Stromal cell of bone marrow (primary cell): ENCODE results near the gene ESPL1.

Experiments used
- DNase-seq: peaks from one replicate; pipeline ENCODE4 v3.0.0-alpha.2; 2012; ENCODE audit warnings: low read depth

ESPL1 gene

GRCh38 chr12:53267999-53268629 lies at the start of gene ESPL1:
ESPL1 (plus strand) TSS chr12:53268299; CDS start chr12:53268767, 468 bp downstream.
- DNase-seq = no peak

DNA sequence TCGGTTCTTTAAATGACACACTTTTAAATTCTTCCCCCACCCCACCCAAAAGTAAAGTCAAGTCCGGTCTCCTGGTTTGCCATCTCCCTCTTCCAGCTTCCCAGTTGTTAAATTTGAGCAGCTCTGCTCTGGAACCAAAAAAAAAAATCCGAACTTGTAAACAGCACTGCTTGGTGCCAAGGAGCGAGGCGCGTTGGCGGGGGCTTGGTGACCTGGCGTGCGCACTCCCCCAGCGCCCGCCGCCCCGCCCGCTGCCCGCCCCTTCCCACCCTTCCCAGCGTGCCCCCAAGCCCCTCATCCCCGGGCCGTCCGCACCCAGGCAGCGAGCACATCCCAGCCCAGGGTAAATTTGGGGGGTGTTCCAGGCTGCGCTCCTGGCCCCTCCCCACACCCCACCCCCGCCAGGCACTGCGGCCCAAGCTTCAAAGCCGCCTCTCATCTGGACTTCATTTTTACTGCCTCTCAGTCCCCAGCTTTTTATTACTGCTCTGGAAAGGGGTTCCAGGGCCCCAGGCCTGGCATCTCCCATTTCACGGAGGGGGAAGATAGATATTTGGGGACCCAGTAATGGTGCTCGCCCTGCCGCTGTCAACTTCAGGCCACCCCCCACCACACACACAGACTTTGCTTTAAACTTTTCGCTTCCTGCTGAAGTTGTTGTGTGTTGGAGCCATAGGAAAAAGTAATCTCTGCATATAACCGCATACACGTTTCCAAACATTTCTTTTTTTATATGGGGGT lies 49.4 kb upstream of the ESPL1 start:
- DNase-seq = no peak

DNA sequence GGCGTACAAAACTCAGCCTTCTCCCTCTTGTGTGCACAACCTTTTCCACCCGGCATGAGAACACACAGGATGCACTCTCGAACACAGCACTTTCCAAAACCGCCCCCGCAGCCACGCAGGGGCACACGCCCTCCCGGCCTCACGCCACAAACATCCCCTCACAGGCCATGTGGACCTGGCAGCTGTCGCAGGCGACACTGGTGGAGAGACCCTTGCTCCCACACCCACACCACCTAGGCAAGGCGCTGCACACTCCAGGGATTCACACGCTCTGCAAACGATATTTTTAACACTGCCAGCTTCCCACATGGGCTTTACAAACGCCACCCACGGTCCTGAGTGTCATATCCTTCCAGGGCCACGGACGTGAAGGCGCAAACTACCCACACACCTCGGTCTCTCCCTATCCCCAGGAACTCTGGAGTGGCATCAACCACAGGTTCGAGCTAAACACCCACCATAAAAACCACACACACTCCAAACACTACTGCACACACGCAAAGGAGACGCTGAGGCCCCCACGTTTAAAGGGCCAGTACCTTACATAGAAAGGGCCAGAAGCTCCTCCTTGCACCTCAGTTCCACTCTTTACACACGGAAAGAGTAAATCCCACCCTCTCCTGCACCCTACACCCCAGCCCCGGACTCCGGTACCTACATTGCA lies 48.7 kb upstream of the ESPL1 start:
- DNase-seq = no peak

DNA sequence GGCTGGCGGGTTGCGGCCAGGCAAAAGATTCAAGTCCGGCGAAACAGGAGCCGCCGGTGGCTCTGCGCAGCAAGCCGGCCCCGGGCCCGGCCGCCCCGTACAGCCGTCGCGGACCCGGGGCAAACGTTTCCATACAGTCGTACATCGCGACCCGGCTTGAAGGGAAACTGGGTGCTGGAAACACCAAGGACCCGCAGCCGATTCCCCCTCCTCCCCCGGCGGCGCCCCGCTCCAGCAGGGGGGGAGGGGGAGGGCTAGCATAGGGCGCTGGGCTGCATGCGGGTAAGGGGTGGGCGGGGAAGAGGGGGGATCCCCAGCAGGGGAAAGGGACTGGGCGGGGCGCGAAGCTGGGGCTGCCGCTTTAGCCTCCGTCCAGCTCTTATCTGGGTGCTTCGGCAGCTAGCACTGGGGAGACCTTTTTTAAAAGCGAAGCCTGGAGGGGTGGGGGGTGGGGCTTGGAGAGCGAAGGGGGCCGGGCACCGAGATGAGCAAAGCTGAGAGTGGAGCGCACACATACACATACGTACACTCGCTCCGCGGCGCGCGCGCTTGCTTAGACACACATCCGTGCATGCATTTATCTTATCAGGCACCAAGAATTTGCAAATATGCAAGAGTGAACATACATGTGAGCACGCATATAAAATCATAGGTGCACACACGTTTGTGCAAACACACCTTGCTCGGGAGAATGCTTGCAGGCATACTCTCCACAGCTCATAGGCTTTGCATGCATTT lies 48.0 kb upstream of the ESPL1 start:
- DNase-seq = peak; percentile 59

DNA sequence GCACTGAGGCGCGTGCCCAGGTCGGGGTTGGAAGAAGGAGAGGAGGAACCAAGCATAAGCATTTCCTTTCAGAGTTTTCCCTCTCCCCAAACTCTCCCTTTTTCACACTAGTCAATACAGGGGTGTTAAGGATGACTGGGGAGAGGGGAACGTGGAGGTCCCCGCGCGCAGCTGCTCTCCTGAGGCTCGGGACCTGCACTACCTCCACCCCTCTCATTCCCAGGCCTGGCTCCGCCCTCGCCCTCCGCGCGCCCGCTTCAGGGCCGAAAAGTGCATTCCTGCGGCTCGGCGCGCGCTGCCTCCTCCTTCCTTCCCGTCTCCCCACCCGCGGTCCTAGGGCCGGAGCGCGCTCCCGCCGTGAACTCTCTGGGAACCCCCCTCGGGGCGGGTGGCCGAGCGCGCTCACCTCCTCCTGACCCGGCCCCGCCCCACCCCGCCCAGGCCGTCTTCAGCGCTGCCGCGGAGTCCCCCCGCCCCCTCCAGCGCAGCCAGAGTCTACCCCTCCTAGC lies 47.4 kb upstream of the ESPL1 start:
- peak; percentile 88 for DNase-seq

DNA sequence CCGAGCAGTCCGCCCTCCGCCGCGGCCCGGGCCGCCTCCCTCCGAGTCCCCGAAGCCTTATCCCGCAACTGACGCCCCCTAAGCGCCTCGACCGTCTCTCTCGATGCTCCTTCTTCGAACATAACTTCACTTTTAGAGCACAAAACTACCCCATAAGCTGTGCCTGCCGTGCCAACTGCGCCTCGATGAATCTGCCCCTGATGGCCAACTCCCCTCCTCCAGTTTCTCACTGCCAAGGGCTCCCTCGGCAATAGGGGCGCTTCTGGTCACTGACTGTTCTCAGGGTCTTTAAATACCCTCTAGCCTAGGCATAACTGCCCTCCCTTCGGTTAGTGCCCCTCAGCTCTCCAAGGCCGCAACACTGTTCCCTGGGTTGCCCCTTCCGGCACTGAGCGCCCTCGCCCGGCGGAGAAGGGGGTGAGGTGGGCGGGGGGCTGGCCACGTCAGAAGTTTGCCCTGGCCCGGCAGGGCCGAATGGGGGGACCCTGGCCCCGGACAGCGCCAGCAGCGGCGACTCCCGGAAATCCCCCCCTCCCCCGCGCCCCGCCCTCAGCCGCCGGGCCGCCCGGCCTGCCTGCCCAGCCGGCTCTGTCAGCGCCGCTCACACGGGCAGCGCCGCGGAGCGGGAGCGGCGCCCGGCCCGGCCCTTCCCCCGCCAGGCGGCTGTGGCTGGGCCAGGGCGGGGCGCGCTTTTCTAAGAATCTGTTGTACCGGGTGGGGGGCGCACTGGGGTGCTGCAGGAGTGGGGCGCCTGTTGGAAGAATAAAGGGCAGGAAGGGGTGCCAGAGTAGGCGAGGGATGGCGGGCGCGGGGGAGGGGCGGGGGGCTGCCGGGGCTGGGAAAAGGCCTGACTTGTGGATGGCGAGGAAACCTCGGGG lies 46.7 kb upstream of the ESPL1 start:
- no peak for DNase-seq

DNA sequence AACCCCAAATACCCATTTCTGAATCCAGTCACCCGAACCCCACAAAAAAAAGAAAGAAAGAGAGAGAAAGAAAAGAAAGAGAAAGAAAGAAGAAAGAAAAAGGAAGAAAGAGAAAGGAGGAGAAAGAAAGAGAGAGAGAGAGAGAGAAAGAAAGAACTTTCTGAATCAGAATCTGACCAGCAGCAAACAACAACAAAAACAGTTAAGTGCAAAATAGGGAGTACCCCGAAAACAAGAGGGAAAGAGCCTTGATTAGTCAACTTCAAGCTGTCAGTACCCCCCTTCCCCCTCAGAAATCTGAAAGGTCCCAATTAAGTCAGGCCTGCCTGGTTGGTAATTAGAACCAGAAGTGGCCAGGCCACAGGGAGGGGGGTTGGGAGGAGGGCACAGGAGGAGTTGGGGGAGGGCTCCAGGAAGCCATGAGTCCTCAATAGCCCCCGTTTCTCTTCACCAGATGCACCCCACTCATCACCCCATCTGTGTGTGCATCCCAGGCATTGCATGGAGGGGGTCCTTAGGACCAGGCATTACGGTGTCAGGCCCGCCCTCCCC lies 45.9 kb upstream of the ESPL1 start:
- no peak for DNase-seq

- DNase-seq = no peak
Measured at GRCh38 chr12:53222806-53223261, 45.3 kb upstream of the ESPL1 start.

DNA sequence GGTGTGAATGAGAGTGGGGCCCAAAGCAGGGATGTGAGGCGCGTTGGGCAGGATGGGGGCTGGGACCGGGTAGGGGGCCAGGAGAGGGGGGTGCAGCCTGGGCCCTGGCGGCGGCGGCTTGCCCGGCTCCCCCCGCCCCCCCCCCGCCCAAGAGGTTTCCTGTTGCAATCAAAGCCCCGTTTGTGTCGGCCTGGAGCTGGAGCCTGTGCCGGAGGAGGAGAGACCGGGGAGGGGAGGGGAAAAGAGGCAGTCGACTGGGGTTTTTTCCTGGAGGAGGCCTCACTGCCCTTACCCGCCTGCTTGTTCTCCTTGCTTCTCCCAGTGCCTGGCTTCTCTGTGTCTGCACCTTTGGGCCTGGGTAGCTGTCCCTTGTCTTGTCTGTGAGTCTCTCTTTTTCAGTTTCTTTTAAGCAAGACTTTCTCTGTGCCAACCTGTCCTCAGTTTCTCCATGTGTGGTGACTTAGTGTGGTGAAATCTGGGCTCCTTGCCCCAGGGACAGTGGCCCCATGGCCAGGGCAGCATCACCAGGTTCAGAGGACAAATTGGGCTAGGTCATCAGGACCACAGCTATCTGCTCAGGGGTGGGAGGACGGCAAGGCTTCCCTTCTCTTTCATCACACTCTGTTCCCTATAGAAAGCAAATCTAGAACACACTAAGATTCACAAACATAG lies 44.6 kb upstream of the ESPL1 start:
- no peak for DNase-seq

DNA sequence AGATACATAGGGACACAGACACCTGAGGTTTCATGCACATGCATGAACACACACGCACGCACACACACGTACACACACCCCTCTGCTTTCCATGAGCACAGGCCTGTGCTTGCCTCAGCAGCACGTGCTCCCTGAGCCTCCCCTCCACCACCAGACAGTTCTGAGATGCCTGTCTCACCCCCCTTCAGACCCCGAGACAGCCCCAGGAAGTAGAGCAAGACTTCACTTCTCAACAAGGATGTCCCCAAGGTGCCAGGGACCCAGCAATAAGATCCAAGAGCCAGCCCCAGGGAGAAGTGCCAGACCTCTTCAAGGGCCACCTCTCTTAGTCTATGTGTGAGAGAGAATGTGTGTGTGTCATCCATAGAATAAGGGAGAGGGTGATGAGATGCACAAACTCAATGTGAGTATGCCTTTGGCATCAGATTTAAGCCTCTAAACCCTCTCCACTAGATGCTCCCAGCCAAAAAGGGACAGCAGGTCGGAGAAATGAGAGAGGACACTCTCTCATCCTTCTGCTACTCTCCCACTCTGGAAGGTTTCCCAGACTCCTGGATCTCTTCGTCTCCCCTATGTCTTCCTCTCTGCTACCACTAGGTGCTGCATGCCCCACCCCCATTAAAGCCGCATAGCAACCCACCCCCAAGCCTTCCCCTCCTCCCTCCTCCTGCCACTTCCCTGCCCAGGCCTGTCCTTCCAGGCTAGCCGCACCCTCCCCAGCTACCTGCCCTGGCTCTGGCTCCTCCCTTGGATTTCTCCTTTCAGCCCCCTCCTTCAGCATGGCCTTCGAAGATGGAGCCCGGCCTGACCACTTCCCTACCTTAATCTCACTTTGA lies 43.8 kb upstream of the ESPL1 start:
- no peak for DNase-seq

DNA sequence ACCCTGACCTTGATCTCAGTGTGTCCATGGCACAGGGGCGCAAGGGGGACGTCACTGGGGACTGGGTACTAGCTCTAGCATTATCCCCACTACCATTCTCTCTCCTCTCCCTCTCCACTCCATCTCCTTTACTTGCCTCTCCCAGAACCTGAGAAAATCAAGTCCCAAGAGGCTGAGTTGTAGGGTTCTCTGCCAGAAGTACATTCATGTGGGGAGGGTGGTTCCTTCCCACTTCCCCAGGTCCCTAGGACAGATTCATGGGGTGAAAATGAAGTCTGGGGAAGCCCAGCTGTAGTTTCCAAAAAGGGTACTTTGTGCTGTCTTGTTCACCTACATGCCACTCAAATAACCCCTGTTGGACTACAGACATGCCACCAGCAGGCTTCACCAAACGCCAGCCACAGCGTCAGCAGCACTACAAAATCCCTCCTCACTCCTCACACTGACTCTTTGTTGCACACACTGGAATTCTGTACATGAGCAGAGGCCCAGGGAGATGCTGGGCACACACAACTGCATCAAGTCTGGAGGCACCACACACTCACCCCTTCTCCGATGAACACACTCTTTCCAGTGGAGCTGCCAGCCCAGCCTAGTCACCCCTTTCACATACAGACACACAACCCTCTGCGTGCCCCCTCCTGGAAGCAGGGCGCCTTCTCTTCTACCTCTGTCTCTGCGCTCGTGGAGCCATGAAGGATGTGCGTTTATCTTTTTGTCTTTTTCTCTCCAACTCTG lies 43.0 kb upstream of the ESPL1 start:
- no peak for DNase-seq

DNA sequence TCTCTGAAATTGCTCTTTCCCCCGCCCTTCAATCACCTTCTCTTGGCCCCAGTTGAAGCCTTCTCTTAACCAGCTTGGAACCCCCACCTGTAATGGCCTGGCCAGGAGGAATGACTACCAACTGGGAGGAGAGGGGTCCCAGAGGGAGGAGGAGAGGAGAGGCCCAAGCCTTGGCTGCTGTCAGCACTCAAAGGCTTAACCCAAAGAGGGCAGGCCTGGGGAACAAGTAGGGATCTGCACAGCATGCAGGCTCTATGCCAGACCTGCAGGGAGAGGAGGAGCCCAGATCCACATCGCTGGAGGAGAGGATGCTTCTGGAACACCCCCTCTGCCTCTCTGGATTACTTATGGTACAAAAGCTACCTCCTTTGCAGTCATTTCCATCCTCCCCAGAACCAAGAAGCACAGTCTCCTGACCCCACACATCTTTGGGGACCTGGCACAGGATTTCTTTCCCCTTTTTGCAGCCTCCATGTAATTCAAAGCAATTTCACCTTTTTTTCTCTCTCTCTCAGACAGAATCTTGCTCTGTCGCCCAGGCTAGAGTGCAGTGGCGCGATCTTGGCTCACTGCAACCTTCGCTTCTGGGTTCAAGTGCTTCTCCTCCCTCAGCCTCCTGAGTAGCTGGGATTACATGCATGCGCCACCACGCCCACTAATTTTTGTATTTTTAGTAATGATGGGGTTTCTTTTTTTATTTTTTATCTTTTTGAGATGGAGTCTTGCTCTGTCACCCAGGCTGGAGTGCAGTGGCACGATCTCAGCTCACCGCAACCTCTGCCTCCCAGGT lies 42.3 kb upstream of the ESPL1 start:
- DNase-seq = no peak

GRCh38 chr12:53226815-53227214 lies 41.3 kb upstream of the ESPL1 start:
- DNase-seq = no peak

DNA sequence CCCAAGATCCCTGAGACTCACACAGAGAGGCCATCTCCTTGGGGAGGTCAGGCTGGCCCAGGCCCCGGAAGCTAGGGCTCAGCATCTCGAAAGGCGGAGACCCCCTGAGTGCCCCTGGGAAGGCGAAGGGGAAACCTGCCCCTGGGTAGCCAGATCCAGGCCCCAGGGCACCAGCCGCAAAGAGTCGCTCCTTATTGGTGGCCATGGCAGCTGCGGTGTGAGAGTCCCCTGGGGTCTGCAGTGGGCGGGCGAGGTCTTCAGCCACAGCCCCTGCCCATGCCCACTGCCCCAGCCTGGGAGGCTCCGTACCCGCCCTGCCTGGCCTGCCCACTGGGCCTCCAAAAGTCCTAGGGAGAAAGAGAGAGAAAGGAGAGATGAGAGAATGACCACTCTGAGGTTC lies 40.8 kb upstream of the ESPL1 start:
- DNase-seq = no peak

DNA sequence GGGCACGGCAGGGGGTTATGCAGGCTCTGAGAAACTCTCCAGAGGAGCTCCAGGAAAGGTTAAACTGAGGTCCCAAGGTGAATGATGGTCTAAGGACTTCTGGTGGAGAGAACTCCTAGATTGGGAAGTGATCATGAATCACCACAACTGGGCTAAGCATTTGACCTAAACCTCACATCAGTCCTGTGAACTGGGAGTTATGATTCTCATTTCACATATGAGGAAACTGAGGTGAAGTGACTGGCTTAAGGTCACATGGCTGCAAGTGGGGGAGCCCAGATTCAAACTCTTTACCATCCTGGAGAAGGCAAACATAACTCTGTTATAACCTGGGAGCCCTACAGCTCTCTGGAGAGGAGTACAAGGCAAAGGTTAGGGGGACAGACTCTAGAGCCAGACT lies 40.3 kb upstream of the ESPL1 start:
- no peak for DNase-seq

DNA sequence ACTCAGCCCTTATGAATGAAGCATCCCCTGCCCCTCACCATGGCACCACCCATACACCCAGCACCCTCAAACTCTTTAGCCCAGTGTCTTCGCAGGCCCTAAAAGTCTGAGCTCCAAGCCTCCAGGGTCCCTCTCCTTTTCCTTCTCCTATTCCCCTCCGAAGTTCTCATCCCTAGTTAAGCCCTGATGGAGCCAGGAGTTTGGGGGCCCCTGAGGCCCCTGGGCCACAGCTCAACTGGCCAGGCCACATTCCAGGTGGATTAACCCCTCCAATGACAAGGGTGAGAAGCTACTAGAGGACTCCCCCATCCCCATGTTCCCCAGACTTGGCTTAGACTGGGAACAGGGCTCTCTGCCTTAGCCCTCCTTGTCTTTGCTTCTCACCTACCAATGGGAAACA lies 38.6 kb upstream of the ESPL1 start:
- no peak for DNase-seq

GRCh38 chr12:53230108-53230845 lies 37.8 kb upstream of the ESPL1 start:
- DNase-seq = no peak

DNA sequence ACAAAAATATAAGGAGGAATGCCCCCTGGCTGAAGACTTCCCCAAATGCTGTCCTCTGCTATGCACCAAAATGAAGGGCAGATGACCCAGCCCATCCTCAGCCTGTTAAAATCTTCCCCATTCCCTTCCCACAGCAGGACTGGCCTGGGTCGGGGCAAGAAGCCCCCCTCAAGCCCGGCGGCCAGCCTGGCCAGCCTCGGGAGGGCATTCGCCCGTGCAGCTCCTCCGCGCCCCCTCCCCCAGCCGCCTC lies 36.5 kb upstream of the ESPL1 start:
- no peak for DNase-seq
